IMR-90 (cell line): ENCODE results near the gene MTAP. TPM values are rescaled to one million over a fixed set of nuclear protein-coding genes. Genes with fewer than 3 reads are reported as not detected.

ENCODE experiments used
- ATAC-seq: fragments of 200-7000 bp; cut with Tn5 transposase; 2 replicates; pipeline ENCODE4 v1.9.1; 2020; ENCODE audit warnings: low read depth, mild to moderate bottlenecking, moderate library complexity
- BruUV-seq: library from RNA; stranded (reverse); fragments of 400-500 nt; replicated peaks from 2 replicates; lab custom pipeline; 2021; lab: Mats Ljungman, UMichigan
- CTCF ChIA-PET: fragments of 300-600 bp; formaldehyde crosslinking; extraction: SDS; loops from one replicate; lab custom pipeline; 2021; ENCODE audit warnings: antibody characterized with exemption; lab: Yijun Ruan, JAX
- POLR2A ChIA-PET: fragments of 300-600 bp; sonication (Branson Sonifier 250); formaldehyde crosslinking; loops from one replicate; lab custom pipeline; 2022; ENCODE audit warnings: antibody characterized with exemption; ENCODE audit not compliant: unreplicated experiment; lab: Charles Lee
- DNase-seq: peaks from one replicate; pipeline ENCODE4 v3.0.0; 2013
- H2AFZ ChIP-seq: replicated peaks from 2 replicates; pipeline ENCODE3; 2013; ENCODE audit warnings: low read length, mild to moderate bottlenecking; ENCODE audit not compliant: poor library complexity
- H2AK5ac ChIP-seq: 2 replicates; pipeline ENCODE4 v1.6.1; 2013; ENCODE audit warnings: low read depth, low read length, inconsistent platforms
- H2AK9ac ChIP-seq: replicated peaks from 2 replicates; pipeline ENCODE3; 2013; ENCODE audit warnings: mild to moderate bottlenecking, low read depth, low read length, moderate library complexity; ENCODE audit not compliant: poor library complexity
- H2BK120ac ChIP-seq: 2 replicates; pipeline ENCODE4 v1.6.1; 2013; ENCODE audit warnings: low read depth, low read length, inconsistent platforms
- H2BK15ac ChIP-seq: 3 replicates; pipeline ENCODE4 v1.6.1; 2013; ENCODE audit warnings: low read depth, low read length, inconsistent platforms
- H2BK20ac ChIP-seq: 2 replicates; pipeline ENCODE4 v1.6.1; 2013; ENCODE audit warnings: low read depth, mild to moderate bottlenecking, inconsistent platforms, low read length, moderate library complexity
- H2BK5ac ChIP-seq: 2 replicates; pipeline ENCODE4 v1.6.1; 2013; ENCODE audit warnings: mild to moderate bottlenecking, low read depth, low read length, inconsistent platforms; ENCODE audit not compliant: poor library complexity, severe bottlenecking
- H3K14ac ChIP-seq: replicated peaks from 2 replicates; pipeline ENCODE4 v1.6.1; 2013; ENCODE audit warnings: low read depth, low read length, inconsistent platforms
- H3K18ac ChIP-seq: 2 replicates; pipeline ENCODE4 v1.6.1; 2013; ENCODE audit warnings: low read depth, low read length, control low read depth
- H3K23ac ChIP-seq: 2 replicates; pipeline ENCODE4 v1.6.1; 2013; ENCODE audit warnings: low read depth, low read length, inconsistent platforms
- H3K27ac ChIP-seq: 2 replicates; pipeline ENCODE4 v1.5.1; 2013; ENCODE audit warnings: mild to moderate bottlenecking, control low read depth, low read length; ENCODE audit not compliant: insufficient read depth
- H3K27me3 ChIP-seq: 2 replicates; pipeline ENCODE4 v1.6.1; 2013; ENCODE audit warnings: low read length; ENCODE audit not compliant: control insufficient read depth, insufficient read depth
- H3K36me3 ChIP-seq: 2 replicates; pipeline ENCODE4 v1.6.1; 2013; ENCODE audit warnings: low read length, mixed read lengths; ENCODE audit not compliant: control insufficient read depth, insufficient read depth
- H3K4ac ChIP-seq: 2 replicates; pipeline ENCODE4 v1.6.1; 2013; ENCODE audit warnings: low read depth, low read length, inconsistent platforms
- H3K4me1 ChIP-seq: 2 replicates; pipeline ENCODE4 v1.6.1; 2013; ENCODE audit warnings: low read length, mixed read lengths; ENCODE audit not compliant: control insufficient read depth, insufficient read depth
- H3K4me2 ChIP-seq: 2 replicates; pipeline ENCODE4 v1.6.1; 2013; ENCODE audit warnings: low read depth, mild to moderate bottlenecking, control low read depth, low read length, moderate library complexity
- H3K4me3 ChIP-seq: 2 replicates; pipeline ENCODE4 v1.5.1; 2013; ENCODE audit warnings: low read depth, mild to moderate bottlenecking, control low read depth, low read length, moderate library complexity; ENCODE audit not compliant: insufficient read depth
- H3K56ac ChIP-seq: 2 replicates; pipeline ENCODE4 v1.6.1; 2013; ENCODE audit warnings: low read length, inconsistent platforms; ENCODE audit not compliant: insufficient read depth; ENCODE audit errors: extremely low read depth
- H3K79me1 ChIP-seq, 2 experiments: 2 replicates each; pipeline ENCODE4 v1.6.1; 2013; ENCODE audit warnings: low read length in 2 of 2, inconsistent platforms in 1 of 2, low read depth in 1 of 2
- H3K9ac ChIP-seq: 2 replicates; pipeline ENCODE4 v1.6.1; 2013; ENCODE audit warnings: low read depth, low read length, control low read depth
- H3K9me1 ChIP-seq: 2 replicates; pipeline ENCODE4 v1.6.1; 2013; ENCODE audit warnings: low read length, inconsistent platforms; ENCODE audit not compliant: insufficient read depth
- H3K9me3 ChIP-seq: 2 replicates; pipeline ENCODE4 v1.6.1; 2013; ENCODE audit warnings: low read length; ENCODE audit not compliant: control insufficient read depth, insufficient read depth
- H4K20me1 ChIP-seq: 2 replicates; pipeline ENCODE4 v1.6.1; 2013; ENCODE audit warnings: low read length, inconsistent platforms; ENCODE audit not compliant: insufficient read depth
- H4K5ac ChIP-seq: 2 replicates; pipeline ENCODE4 v1.6.1; 2013; ENCODE audit warnings: mild to moderate bottlenecking, low read depth, low read length, control low read depth
- H4K8ac ChIP-seq, 2 experiments: 2 replicates each; pipeline ENCODE4 v1.6.1; 2013; ENCODE audit warnings: low read depth in 2 of 2, low read length in 2 of 2, control low read depth in 1 of 2, inconsistent platforms in 1 of 2
- H4K91ac ChIP-seq: 2 replicates; pipeline ENCODE4 v1.6.1; 2013; ENCODE audit warnings: low read depth, low read length, inconsistent platforms; ENCODE audit not compliant: insufficient read depth
- CHD1 ChIP-seq: IDR thresholded peaks from 2 replicates; pipeline ENCODE4 v1.6.1; 2012; ENCODE audit warnings: low read depth, low read length, improper control_type of control experiment
- MAFK ChIP-seq: IDR thresholded peaks from 2 replicates; pipeline ENCODE4 v1.6.1; 2012; ENCODE audit warnings: low read depth, low read length, improper control_type of control experiment
- NFE2L2 ChIP-seq: fragments of 150-350 bp; IDR thresholded peaks from 2 replicates; pipeline ENCODE4 v1.6.1; 2016; ENCODE audit warnings: low read depth, mild to moderate bottlenecking, low read length
- SMC3 ChIP-seq: fragments of 150-350 bp; IDR thresholded peaks from 2 replicates; pipeline ENCODE4 v1.6.1; 2016; ENCODE audit warnings: low read depth, mild to moderate bottlenecking, antibody characterized with exemption, low read length, moderate library complexity
- WGBS, 2 experiments: methylation state at CpG; one replicate each; pipeline versions ENCODE4 v1.1.5 to v1.1.7; 2013; ENCODE audit warnings: missing lambda C conversion rate in 2 of 2; ENCODE audit not compliant: insufficient read length in 1 of 2; ENCODE audit errors: extremely low coverage in 2 of 2; 5-methylcytosine and 5-hydroxymethylcytosine counted together
- dilution Hi-C: fragments of 300-500 bp; cut with HindIII; formaldehyde crosslinking; loops from one replicate; pipeline ENCODE4 v1.14.3; 2018; ENCODE audit warnings: low sequenced_read_pairs; ENCODE audit not compliant: unreplicated experiment
- in situ Hi-C: fragments of 300-500 bp; cut with MboI; formaldehyde crosslinking; loops from 3 replicates; pipeline ENCODE4 v1.14.3; 2019; ENCODE audit warnings: low sequenced_read_pairs, inconsistent platforms, mixed read lengths
- intact Hi-C: fragments of 100-400 bp; cut with micrococcal nuclease; formaldehyde crosslinking; loops from 2 replicates; pipeline ENCODE4 v1.10.0; 2022
- polyA plus RNA-seq, 3 experiments: library from polyadenylated mRNA; depleted of rRNA; stranded (reverse); fragments of >200 nt; gene quantifications; 2 replicates each; pipeline ENCODE4 v1.2.3, GENCODE V29; 2012; ENCODE audit warnings: low replicate concordance in 1 of 3
- total RNA-seq: library from RNA; depleted of rRNA; stranded (reverse); fragments of >200 nt; gene quantifications from 2 replicates; pipeline ENCODE4 v1.2.3, GENCODE V29; 2012
- TF ChIP-seq, protein P1 (sequence below): conservative IDR thresholded peaks from 2 replicates; pipeline ENCODE4 v1.5.1; 2012; ENCODE audit warnings: mild to moderate bottlenecking, low read depth, low read length, improper control_type of control experiment

Gene MTAP
- total and polyA plus RNA-seq, 2 of the 4 experiments (the other 2 are of a cell fraction) = 15.7 to 50.9 TPM

DNA sequence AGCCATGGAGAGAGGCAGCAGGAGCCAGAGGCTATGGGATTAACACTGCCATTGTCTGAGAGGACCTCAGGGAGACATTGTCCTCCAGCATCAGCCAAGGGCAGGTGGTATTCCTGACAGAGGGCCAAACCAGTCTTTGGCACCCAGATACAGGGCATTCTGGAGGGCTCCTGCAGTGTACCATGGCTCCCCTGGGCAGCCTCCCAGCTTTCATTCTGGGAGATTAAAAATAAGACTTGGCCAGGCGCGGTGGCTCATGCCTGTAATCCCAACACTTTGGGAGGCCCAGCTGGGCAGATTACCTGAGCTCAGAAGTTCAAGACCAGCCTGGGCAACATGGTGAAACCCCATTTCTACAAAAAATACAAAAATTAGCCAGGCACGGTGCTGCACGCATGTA is 4.2 kb downstream of the MTAP start:
- WGBS, 2 experiments = no CpG with 5 or more reads among the region's 4 CpGs
- Histone ChIP-seq H3K14ac (no peak overlapping the region), H4K8ac (no peak overlapping the region), H3K4ac (no peak overlapping the region), H3K9me1 (peaks cover 18% of the 10 kb centered on the region), H2AK9ac (no peak overlapping the region), H3K23ac (no peak overlapping the region), H2AK5ac (no peak overlapping the region), H4K91ac (no peak overlapping the region), H3K9me3 (no peaks in the 10 kb centered on the region), H2BK5ac (no peak overlapping the region), H3K27me3 (no peaks in the 10 kb centered on the region), H3K79me1 (peaks cover 37 to 58% of the 10 kb centered on the region in 2 experiments), H3K27ac (no peak overlapping the region), H3K4me3 (no peak overlapping the region), H4K5ac (no peak overlapping the region), H3K56ac (no peak overlapping the region), H3K4me2 (no peak overlapping the region), H2BK20ac (no peak overlapping the region), H2BK15ac (no peak overlapping the region), H2BK120ac (no peak overlapping the region), H3K4me1 (peaks cover 4% of the 10 kb centered on the region; the same call in 1 of the 2 replicates), H3K36me3 (peaks cover 9% of the 10 kb centered on the region), H3K9ac (no peak overlapping the region), H4K20me1 (peaks cover 21% of the 10 kb centered on the region), H2AFZ (no peak overlapping the region), H3K18ac (no peak overlapping the region)
- ChIA-PET CTCF (interaction anchor here (0.5 to 1.0 kb wide), 2 partner anchors 326 to 488 kb away, joined by 3 read pairs; no protein-coding TSS in a partner anchor), POLR2A (no interaction called here)
- ATAC-seq = no peak
- intact Hi-C loops = no loop called here
- in situ Hi-C loops = loop anchor here (25.0 kb wide), 1 partner anchor 306 kb away; no protein-coding TSS in a partner anchor
- no peak for DNase-seq
- dilution Hi-C loops = no loop called here
- BruUV-seq = no TSS peak
- TF ChIP-seq NFE2L2 (no peak), MAFK (no peak), CHD1 (no peak), SMC3 (no peak)
- TF ChIP-seq, protein P1, sequence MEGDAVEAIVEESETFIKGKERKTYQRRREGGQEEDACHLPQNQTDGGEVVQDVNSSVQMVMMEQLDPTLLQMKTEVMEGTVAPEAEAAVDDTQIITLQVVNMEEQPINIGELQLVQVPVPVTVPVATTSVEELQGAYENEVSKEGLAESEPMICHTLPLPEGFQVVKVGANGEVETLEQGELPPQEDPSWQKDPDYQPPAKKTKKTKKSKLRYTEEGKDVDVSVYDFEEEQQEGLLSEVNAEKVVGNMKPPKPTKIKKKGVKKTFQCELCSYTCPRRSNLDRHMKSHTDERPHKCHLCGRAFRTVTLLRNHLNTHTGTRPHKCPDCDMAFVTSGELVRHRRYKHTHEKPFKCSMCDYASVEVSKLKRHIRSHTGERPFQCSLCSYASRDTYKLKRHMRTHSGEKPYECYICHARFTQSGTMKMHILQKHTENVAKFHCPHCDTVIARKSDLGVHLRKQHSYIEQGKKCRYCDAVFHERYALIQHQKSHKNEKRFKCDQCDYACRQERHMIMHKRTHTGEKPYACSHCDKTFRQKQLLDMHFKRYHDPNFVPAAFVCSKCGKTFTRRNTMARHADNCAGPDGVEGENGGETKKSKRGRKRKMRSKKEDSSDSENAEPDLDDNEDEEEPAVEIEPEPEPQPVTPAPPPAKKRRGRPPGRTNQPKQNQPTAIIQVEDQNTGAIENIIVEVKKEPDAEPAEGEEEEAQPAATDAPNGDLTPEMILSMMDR = no peak
